H1 (cell line): ENCODE measurements around the gene CARD11. TPM values are rescaled to one million over a fixed set of nuclear protein-coding genes. Genes with fewer than 3 reads are reported as not detected.

Source experiments
- CTCF ChIA-PET: fragments of 300-600 bp; sonication (Branson Sonifier 250); formaldehyde crosslinking; loops from one replicate; lab custom pipeline; 2021; ENCODE audit not compliant: partially characterized antibody; lab: Charles Lee
- POLR2A ChIA-PET: fragments of 300-600 bp; sonication (Branson Sonifier 250); formaldehyde crosslinking; loops from one replicate; lab custom pipeline; 2021; ENCODE audit warnings: inconsistent platforms; ENCODE audit not compliant: partially characterized antibody; lab: Charles Lee
- DNase-seq, 2 experiments: peaks; one replicate each; pipeline versions ENCODE4 v3.0.0 to v3.0.0-alpha.2; 2010 to 2022; ENCODE audit warnings: low spot score in 2 of 2, low read depth in 1 of 2, mixed read lengths in 1 of 2
- FAIRE-seq: peaks from 2 replicates; lab custom pipeline; 2011; peaks lifted over from hg19 to GRCh38; lab: Jason Lieb, UNC
- H2AFZ ChIP-seq: 2 replicates; pipeline ENCODE4 v1.8.1; 2012; ENCODE audit warnings: low read length, inconsistent platforms
- H2AK5ac ChIP-seq: 2 replicates; pipeline ENCODE4 v1.6.1; 2013; ENCODE audit warnings: low read depth, low read length
- H2BK120ac ChIP-seq: replicated peaks from 2 replicates; pipeline ENCODE3; 2013; ENCODE audit warnings: low read depth, low read length, inconsistent platforms
- H2BK12ac ChIP-seq: 2 replicates; pipeline ENCODE4 v1.6.1; 2013; ENCODE audit warnings: low read depth, low read length
- H2BK15ac ChIP-seq: 2 replicates; pipeline ENCODE4 v1.6.1; 2013; ENCODE audit warnings: low read length
- H2BK20ac ChIP-seq: 2 replicates; pipeline ENCODE4 v1.6.1; 2013; ENCODE audit warnings: low read length
- H2BK5ac ChIP-seq: 2 replicates; pipeline ENCODE4 v1.6.1; 2013; ENCODE audit warnings: low read depth, low read length
- H3K14ac ChIP-seq: 2 replicates; pipeline ENCODE4 v1.6.1; 2013; ENCODE audit warnings: inconsistent platforms; ENCODE audit not compliant: insufficient read length
- H3K18ac ChIP-seq: 2 replicates; pipeline ENCODE4 v1.6.1; 2013; ENCODE audit warnings: low read length; ENCODE audit errors: extremely low read depth
- H3K23ac ChIP-seq: 2 replicates; pipeline ENCODE4 v1.6.1; 2013; ENCODE audit warnings: inconsistent platforms; ENCODE audit not compliant: insufficient read length
- H3K23me2 ChIP-seq: 2 replicates; pipeline ENCODE4 v1.6.1; 2013; ENCODE audit warnings: low read depth, low read length
- H3K27ac ChIP-seq: 2 replicates; pipeline ENCODE4 v1.6.1; 2011; ENCODE audit warnings: low read depth, low read length, inconsistent platforms
- H3K27me3 ChIP-seq, 4 experiments: replicated peaks in 1 of 4; 1 replicate in 1 of 4; 2 replicates in 3 of 4; pipeline versions ENCODE4 v1.6.1 to v1.8.1; 2011 to 2013; ENCODE audit warnings: low read length in 3 of 4, mild to moderate bottlenecking in 3 of 4, inconsistent platforms in 2 of 4, mixed read lengths in 2 of 4, moderate library complexity in 1 of 4; ENCODE audit not compliant: control insufficient read depth in 3 of 4, insufficient read depth in 3 of 4; ENCODE audit errors: extremely low read depth in 1 of 4
- H3K36me3 ChIP-seq, 4 experiments: 2 replicates each; pipeline versions ENCODE4 v1.6.1 to v1.8.1; 2011 to 2013; ENCODE audit warnings: mild to moderate bottlenecking in 4 of 4, low read length in 3 of 4, moderate library complexity in 2 of 4, control low read depth in 1 of 4, inconsistent platforms in 1 of 4; ENCODE audit not compliant: insufficient read depth in 4 of 4, control insufficient read depth in 2 of 4
- H3K4ac ChIP-seq: replicated peaks from 2 replicates; pipeline ENCODE3; 2013; ENCODE audit warnings: low read length, low read depth, mixed read lengths, inconsistent platforms; ENCODE audit not compliant: insufficient read length
- H3K4me1 ChIP-seq, 4 experiments: replicated peaks in 1 of 4; 1 replicate in 1 of 4; 2 replicates in 3 of 4; pipeline versions ENCODE4 v1.6.1 to v1.8.1; 2011 to 2013; ENCODE audit warnings: low read length in 3 of 4, inconsistent platforms in 2 of 4, mixed read lengths in 1 of 4; ENCODE audit not compliant: insufficient read depth in 4 of 4, control insufficient read depth in 3 of 4
- H3K4me2 ChIP-seq, 2 experiments: 2 replicates each; pipeline versions ENCODE4 v1.6.1 to v1.8.1; 2011 to 2013; ENCODE audit warnings: low read depth in 2 of 2, low read length in 2 of 2, control low read depth in 1 of 2, inconsistent platforms in 1 of 2, mild to moderate bottlenecking in 1 of 2; ENCODE audit not compliant: insufficient read depth in 1 of 2
- H3K4me3 ChIP-seq, 4 experiments: fragments of 200-600, 300-600 bp in 1 of 4; sonication (generic), shearing (Covaris generic), sonication (Bioruptor Twin) in 1 of 4; 2 replicates each; pipeline versions ENCODE4 v1.5.1 to v1.8.1; 2011 to 2016; ENCODE audit warnings: low read length in 4 of 4, low read depth in 3 of 4, control low read depth in 2 of 4, inconsistent platforms in 2 of 4, mild to moderate bottlenecking in 2 of 4, mixed read lengths in 1 of 4, moderate library complexity in 1 of 4; ENCODE audit not compliant: insufficient read depth in 2 of 4; ENCODE audit errors: extremely low read depth in 1 of 4
- H3K56ac ChIP-seq: replicated peaks from 2 replicates; pipeline ENCODE3; 2013; ENCODE audit warnings: low read depth, mild to moderate bottlenecking, mixed read lengths, low read length, inconsistent platforms; ENCODE audit not compliant: insufficient read length
- H3K79me1 ChIP-seq: 2 replicates; pipeline ENCODE4 v1.6.1; 2013; ENCODE audit warnings: low read depth, low read length, control low read depth
- H3K79me2 ChIP-seq, 2 experiments: 2 replicates each; pipeline versions ENCODE4 v1.6.1 to v1.8.1; 2012 to 2013; ENCODE audit warnings: low read length in 2 of 2, mild to moderate bottlenecking in 2 of 2, inconsistent platforms in 1 of 2; ENCODE audit not compliant: insufficient read depth in 2 of 2, control insufficient read depth in 1 of 2
- H3K9ac ChIP-seq, 4 experiments: replicated peaks in 1 of 4; 1 replicate in 1 of 4; 2 replicates in 3 of 4; pipeline versions ENCODE4 v1.6.1 to v1.8.1; 2011 to 2013; ENCODE audit warnings: low read depth in 3 of 4, low read length in 3 of 4, control low read depth in 2 of 4, mild to moderate bottlenecking in 2 of 4, moderate library complexity in 2 of 4, inconsistent platforms in 1 of 4; ENCODE audit errors: extremely low read depth in 1 of 4
- H3K9me3 ChIP-seq, 2 experiments: 2 replicates each; pipeline versions ENCODE4 v1.6.1 to v1.8.1; 2012 to 2013; ENCODE audit warnings: mild to moderate bottlenecking in 2 of 2, moderate library complexity in 2 of 2, control low read depth in 1 of 2, inconsistent platforms in 1 of 2, low read depth in 1 of 2, low read length in 1 of 2, mixed read lengths in 1 of 2; ENCODE audit not compliant: insufficient read depth in 2 of 2
- H4K20me1 ChIP-seq, 2 experiments: replicated peaks in 1 of 2; 2 replicates each; pipeline versions ENCODE3 to v1.8.1; 2011 to 2013; ENCODE audit warnings: inconsistent platforms in 2 of 2, low read length in 2 of 2, mild to moderate bottlenecking in 1 of 2; ENCODE audit not compliant: insufficient read depth in 2 of 2, control insufficient read depth in 1 of 2
- H4K5ac ChIP-seq: 2 replicates; pipeline ENCODE4 v1.6.1; 2013; ENCODE audit warnings: low read length, low read depth, mixed read lengths, inconsistent platforms; ENCODE audit not compliant: insufficient read length
- H4K8ac ChIP-seq: 2 replicates; pipeline ENCODE4 v1.8.0; 2013; ENCODE audit warnings: mild to moderate bottlenecking, moderate library complexity, low read length, inconsistent platforms; ENCODE audit not compliant: insufficient read depth; ENCODE audit errors: extremely low read depth
- H4K91ac ChIP-seq: replicated peaks from 2 replicates; pipeline ENCODE3; 2013; ENCODE audit warnings: low read length, mixed read lengths, inconsistent platforms; ENCODE audit not compliant: insufficient read length
- BACH1 ChIP-seq: IDR thresholded peaks from 2 replicates; pipeline ENCODE4 v1.6.1; 2012; ENCODE audit warnings: low read length, improper control_type of control experiment
- BCL11A ChIP-seq, 2 experiments: IDR thresholded peaks; one replicate each; pipeline ENCODE4 v1.6.1; 2011; ENCODE audit warnings: low read depth in 2 of 2, low read length in 2 of 2, mild to moderate bottlenecking in 2 of 2
- CBX5 ChIP-seq: fragments of 300-800, 300-1000 bp; sonication (generic); IDR thresholded peaks from 2 replicates; pipeline ENCODE4 v1.7.1; 2016; ENCODE audit warnings: antibody characterized with exemption, low read length, low read depth
- CTBP2 ChIP-seq: IDR thresholded peaks from 2 replicates; pipeline ENCODE4 v1.7.0; 2011; ENCODE audit warnings: borderline replicate concordance, mild to moderate bottlenecking, moderate library complexity, mixed read lengths, low read length; ENCODE audit not compliant: insufficient read depth, insufficient read length
- EGR1 ChIP-seq: IDR thresholded peaks from 2 replicates; pipeline ENCODE4 v1.6.1; 2011; ENCODE audit warnings: low read depth, low read length, borderline replicate concordance
- HDAC6 ChIP-seq: IDR thresholded peaks from one replicate; pipeline ENCODE4 v1.7.1; 2012; ENCODE audit warnings: low read depth, mild to moderate bottlenecking, inconsistent platforms, low read length, moderate library complexity
- KDM1A ChIP-seq: fragments of 200-600, 300-600 bp; sonication (generic); IDR thresholded peaks from 2 replicates; pipeline ENCODE4 v1.7.1; 2016; ENCODE audit warnings: mild to moderate bottlenecking, low read length, borderline replicate concordance
- NRF1 ChIP-seq: IDR thresholded peaks from 2 replicates; pipeline ENCODE4 v1.6.1; 2011; ENCODE audit warnings: mild to moderate bottlenecking, low read depth, low read length, improper control_type of control experiment
- POLR2A ChIP-seq, 2 experiments: IDR thresholded peaks; 1 replicate in 1 of 2; 2 replicates in 1 of 2; pipeline ENCODE4 v1.6.1; 2011; ENCODE audit warnings: low read depth in 2 of 2, low read length in 2 of 2, mild to moderate bottlenecking in 2 of 2; ENCODE audit errors: control extremely low read depth in 1 of 2
- SIRT6 ChIP-seq: IDR thresholded peaks from one replicate; pipeline ENCODE4 v1.7.1; 2012; ENCODE audit warnings: low read length, inconsistent platforms
- SP1 ChIP-seq: IDR thresholded peaks from 2 replicates; pipeline ENCODE4 v1.6.1; 2011; ENCODE audit warnings: low read depth, low read length
- SRF ChIP-seq: IDR thresholded peaks from 2 replicates; pipeline ENCODE4 v1.6.1; 2011; ENCODE audit warnings: mild to moderate bottlenecking, low read depth, low read length, moderate library complexity
- YY1 ChIP-seq: IDR thresholded peaks from 2 replicates; pipeline ENCODE4 v1.6.1; 2011; ENCODE audit warnings: low read depth, mild to moderate bottlenecking, low read length
- WGBS, 2 experiments: shearing (Covaris generic) in 1 of 2; methylation state at CpG; one replicate each; pipeline versions ENCODE4 v1.1.6 to v1.1.7; 2013 to 2015; ENCODE audit warnings: low lambda C conversion rate in 2 of 2, mixed read lengths in 2 of 2, inconsistent platforms in 1 of 2, low coverage in 1 of 2, missing lambda C conversion rate in 1 of 2; ENCODE audit not compliant: insufficient replicate concordance in 2 of 2, insufficient coverage in 1 of 2, insufficient read length in 1 of 2; ENCODE audit errors: extremely low coverage in 1 of 2, missing lambda C conversion rate in 1 of 2; 5-methylcytosine and 5-hydroxymethylcytosine counted together
- polyA plus RNA-seq, 7 experiments: library from polyadenylated mRNA; depleted of rRNA in 3 of 7; stranded (reverse) in 5 of 7; unstranded in 2 of 7; fragments of >200 nt in 5 of 7; fragments of 200-250 nt in 2 of 7; gene quantifications; 1 replicate in 5 of 7; 2 replicates in 1 of 7; 4 replicates in 1 of 7; pipeline versions ENCODE4 v1.2.1 to v1.2.3, GENCODE V29; 2011 to 2013; ENCODE audit warnings: missing spikeins in 2 of 7, mixed read lengths in 2 of 7
- total RNA-seq: library from RNA; stranded (reverse); fragmentation: NEBNext Ultra II Directional; extraction: Animal tissue kit (Norgen Biotek cat#: 25700); gene quantifications from 2 replicates; pipeline ENCODE4 v1.2.1, GENCODE V29; 2021

The CARD11 gene
- total and polyA plus RNA-seq, 2 of the 8 experiments (the other 6 are each of a cell fraction or from before 2014, with no cell fraction given) = 12.6 to 29.8 TPM

DNA sequence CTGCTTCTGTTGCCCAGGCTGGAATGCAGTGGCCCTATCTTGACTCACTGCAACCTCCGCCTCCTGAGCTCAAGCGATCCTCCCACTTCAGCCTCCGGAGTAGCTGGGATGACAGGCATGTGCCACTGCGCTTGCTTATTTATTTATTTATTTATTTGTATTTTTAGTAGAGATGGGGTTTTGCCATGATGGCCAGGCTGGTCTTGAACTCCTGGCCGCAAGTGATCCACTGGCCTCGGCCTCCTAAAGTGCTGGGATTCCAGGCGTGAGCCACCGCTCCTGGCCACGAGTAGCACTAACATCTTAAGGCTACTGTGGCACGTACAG lies 70.9 kb downstream of the CARD11 start:
- no peak overlapping the region for H3K9ac ChIP-seq
- no peaks in the 10 kb centered on the region for H3K36me3 ChIP-seq
- FAIRE-seq = no peak

More for the DNA sequence above, 70.9 kb downstream of the CARD11 start:
- no peak overlapping the region for H2AFZ ChIP-seq
- no peak overlapping the region for H3K18ac ChIP-seq
- H2BK120ac ChIP-seq = no peak overlapping the region
- POLR2A ChIA-PET = no interaction called here
- no peaks in the 10 kb centered on the region for H3K4me1 ChIP-seq
- no peak overlapping the region for H2AK5ac ChIP-seq
- no peaks in the 10 kb centered on the region for H3K9me3 ChIP-seq
- no peaks in the 10 kb centered on the region for H3K27me3 ChIP-seq
- H3K4me3 ChIP-seq = no peak overlapping the region
- H3K4me2 ChIP-seq = no peak overlapping the region
- no peak overlapping the region for H2BK12ac ChIP-seq
- no peak overlapping the region for H3K14ac ChIP-seq
- H4K91ac ChIP-seq = no peak overlapping the region
- DNase-seq = no peak
- TF ChIP-seq HDAC6 (no peak), SIRT6 (no peak), BCL11A (IDR thresholded peaks at IDR 0.05; ENCODE audit: low read depth in 2 of 2, low read length in 2 of 2) (no peak), SRF (no peak), POLR2A (IDR thresholded peaks at IDR 0.05; ENCODE audit: control extremely low read depth in 1 of 2, low read depth in 2 of 2, low read length in 2 of 2) (no peak), CBX5 (no peak), KDM1A (no peak), CTBP2 (no peak), YY1 (no peak), BACH1 (no peak), EGR1 (no peak), NRF1 (no peak), SP1 (no peak)
- 94% methylated on average over 10 of the region's 10 CpGs; no CpG with 5 or more reads in 1 of the 2 experiments for WGBS, 2 experiments
- no peak overlapping the region for H2BK5ac ChIP-seq
- H3K79me2 ChIP-seq = no peaks in the 10 kb centered on the region; a peak in 1 of 4 replicates
- CTCF ChIA-PET = interaction anchor here (0.9 kb wide), 1 partner anchor 51 kb away, joined by 4 read pairs; no protein-coding TSS in a partner anchor
- no peak overlapping the region for H4K5ac ChIP-seq
- no peak overlapping the region for H2BK20ac ChIP-seq
- H3K56ac ChIP-seq = no peak overlapping the region
- peaks cover 16% of the 10 kb centered on the region for H3K23me2 ChIP-seq
- H3K79me1 ChIP-seq = no peaks in the 10 kb centered on the region; the same call in 1 of the 2 replicates
- H4K20me1 ChIP-seq = peaks cover 0 to 5% of the 10 kb centered on the region in 2 experiments
- no peak overlapping the region for H3K27ac ChIP-seq
- no peak overlapping the region for H3K4ac ChIP-seq
- H2BK15ac ChIP-seq = no peak overlapping the region
- no peak overlapping the region for H3K23ac ChIP-seq
- H4K8ac ChIP-seq = no peak overlapping the region
